GM19043 (cell line): ENCODE data around the gene CDRT4.

Experiments
- ATAC-seq: cut with Tn5 transposase; IDR thresholded peaks from one replicate; pipeline ENCODE4 v1.9.1; 2021; ENCODE audit warnings: low read depth; ENCODE audit not compliant: unreplicated experiment

Gene CDRT4

GRCh38 chr17:15493693-15494035, 26.2 kb upstream of the CDRT4 start:
- no peak for ATAC-seq

- ATAC-seq, result no peak
These were observed 25.6 kb upstream of the CDRT4 start for GRCh38 chr17:15492791-15493692.

GRCh38 chr17:15492186-15492585, 24.8 kb upstream of the CDRT4 start:
- ATAC-seq, result no peak

GRCh38 chr17:15490634-15491261, 23.3 kb upstream of the CDRT4 start:
- ATAC-seq, result no peak

- no peak for ATAC-seq
These were observed 21.1 kb upstream of the CDRT4 start for GRCh38 chr17:15488557-15488956.

GRCh38 chr17:15485045-15485444, 17.6 kb upstream of the CDRT4 start:
- no peak for ATAC-seq

- ATAC-seq, result no peak
These were observed 16.0 kb upstream of the CDRT4 start for GRCh38 chr17:15483431-15483830.

- no peak for ATAC-seq
These were observed 15.1 kb upstream of the CDRT4 start for GRCh38 chr17:15482476-15482875.

GRCh38 chr17:15481481-15481880, 14.1 kb upstream of the CDRT4 start:
- no peak for ATAC-seq

- ATAC-seq, result no peak
These were observed 12.8 kb upstream of the CDRT4 start for GRCh38 chr17:15480204-15480603.

GRCh38 chr17:15479703-15480102, 12.3 kb upstream of the CDRT4 start:
- no peak for ATAC-seq

GRCh38 chr17:15478845-15479244, 11.4 kb upstream of the CDRT4 start:
- no peak for ATAC-seq

- no peak for ATAC-seq
These were observed 8.4 kb upstream of the CDRT4 start for GRCh38 chr17:15475631-15476354.

GRCh38 chr17:15472891-15473290, 5.5 kb upstream of the CDRT4 start:
- ATAC-seq, result no peak

GRCh38 chr17:15470536-15470935, 3.1 kb upstream of the CDRT4 start:
- no peak for ATAC-seq

- no peak for ATAC-seq
These were observed 1.8 kb upstream of the CDRT4 start for GRCh38 chr17:15469260-15469659.

GRCh38 chr17:15468126-15468525, 705 bp upstream of the CDRT4 start:
- ATAC-seq, result no peak

- ATAC-seq, result no peak
These were observed 1.3 kb downstream of the CDRT4 start for GRCh38 chr17:15466131-15466530.

GRCh38 chr17:15465045-15465701, 2.2 kb downstream of the CDRT4 start:
- no peak for ATAC-seq

- ATAC-seq, result no peak
These were observed 3.0 kb downstream of the CDRT4 start for GRCh38 chr17:15464231-15464985.
